Smooth muscle cell (in vitro differentiated cells): ENCODE results near the gene FHL1. TPM values are rescaled to one million over a fixed set of nuclear protein-coding genes. Genes with fewer than 3 reads are reported as not detected.

Experiments used
- DNase-seq: peaks from one replicate; lab custom pipeline; 2025; ENCODE audit not compliant: unreplicated experiment; lab: John Stamatoyannopoulos, UW
- H2AFZ ChIP-seq: fragments of 200-600 bp; sonication (generic); 2 replicates; pipeline ENCODE4 v1.6.0; 2016; ENCODE audit warnings: antibody characterized with exemption, low read depth, mild to moderate bottlenecking
- H3F3A ChIP-seq: fragments of 200-600 bp; sonication (generic); 2 replicates; pipeline ENCODE4 v1.6.0; 2017; ENCODE audit warnings: antibody characterized with exemption, low read depth
- H3K27ac ChIP-seq: fragments of 200-600 bp; sonication (generic); 2 replicates; pipeline ENCODE4 v1.5.1; 2016; ENCODE audit warnings: low read depth, mild to moderate bottlenecking
- H3K27me3 ChIP-seq: fragments of 200-600 bp; sonication (generic); 2 replicates; pipeline ENCODE4 v1.6.1; 2016; ENCODE audit warnings: low read depth, mild to moderate bottlenecking
- H3K36me3 ChIP-seq: fragments of 200-600 bp; sonication (generic); 2 replicates; pipeline ENCODE4 v1.5.1; 2016; ENCODE audit warnings: low read depth
- H3K4me1 ChIP-seq: fragments of 200-600 bp; sonication (generic); 2 replicates; pipeline ENCODE4 v1.5.1; 2016; ENCODE audit warnings: low read depth
- H3K4me2 ChIP-seq: fragments of 200-600 bp; sonication (generic); 2 replicates; pipeline ENCODE4 v1.6.0; 2016; ENCODE audit warnings: mild to moderate bottlenecking
- H3K4me3 ChIP-seq: fragments of 200-600 bp; sonication (generic); 2 replicates; pipeline ENCODE4 v1.5.1; 2016; ENCODE audit warnings: mild to moderate bottlenecking
- H3K79me2 ChIP-seq: fragments of 200-600 bp; sonication (generic); 2 replicates; pipeline ENCODE4 v1.6.0; 2016; ENCODE audit warnings: low read depth, mild to moderate bottlenecking
- H3K9ac ChIP-seq: fragments of 200-600 bp; sonication (generic); 2 replicates; pipeline ENCODE4 v1.6.0; 2016; ENCODE audit warnings: low read depth
- H3K9me3 ChIP-seq: fragments of 200-600 bp; sonication (generic); replicated peaks from 2 replicates; pipeline ENCODE4 v1.5.1; 2016; ENCODE audit warnings: low read depth
- H4K20me1 ChIP-seq: fragments of 200-600 bp; sonication (generic); 2 replicates; pipeline ENCODE4 v1.6.0; 2016; ENCODE audit warnings: low read depth
- WGBS: methylation state at CpG from one replicate; pipeline ENCODE4 v1.1.7; 2016; ENCODE audit warnings: low lambda C conversion rate; 5-methylcytosine and 5-hydroxymethylcytosine counted together
- polyA plus RNA-seq: library from polyadenylated mRNA; unstranded; fragments of >200 nt; fragmentation: Nextera tagmentation; extraction: Ambion mirVana; gene quantifications from 2 replicates; pipeline ENCODE4 v1.2.1, GENCODE V29; 2016
- total RNA-seq: library from RNA; depleted of rRNA; stranded (reverse); fragments of >200 nt; gene quantifications from 2 replicates; pipeline ENCODE4 v1.2.3, GENCODE V29; 2014
- TF ChIP-seq, protein P1 (sequence below): fragments of 200-600 bp; sonication (generic); IDR thresholded peaks from 2 replicates; pipeline ENCODE4 v1.5.1; 2017; ENCODE audit warnings: borderline replicate concordance, mild to moderate bottlenecking, antibody characterized with exemption; ENCODE audit not compliant: insufficient read depth, poor library complexity, severe bottlenecking

The FHL1 gene
- total and polyA plus RNA-seq, 2 experiments from 2014 or later, result 76.0 to 103 TPM

DNA sequence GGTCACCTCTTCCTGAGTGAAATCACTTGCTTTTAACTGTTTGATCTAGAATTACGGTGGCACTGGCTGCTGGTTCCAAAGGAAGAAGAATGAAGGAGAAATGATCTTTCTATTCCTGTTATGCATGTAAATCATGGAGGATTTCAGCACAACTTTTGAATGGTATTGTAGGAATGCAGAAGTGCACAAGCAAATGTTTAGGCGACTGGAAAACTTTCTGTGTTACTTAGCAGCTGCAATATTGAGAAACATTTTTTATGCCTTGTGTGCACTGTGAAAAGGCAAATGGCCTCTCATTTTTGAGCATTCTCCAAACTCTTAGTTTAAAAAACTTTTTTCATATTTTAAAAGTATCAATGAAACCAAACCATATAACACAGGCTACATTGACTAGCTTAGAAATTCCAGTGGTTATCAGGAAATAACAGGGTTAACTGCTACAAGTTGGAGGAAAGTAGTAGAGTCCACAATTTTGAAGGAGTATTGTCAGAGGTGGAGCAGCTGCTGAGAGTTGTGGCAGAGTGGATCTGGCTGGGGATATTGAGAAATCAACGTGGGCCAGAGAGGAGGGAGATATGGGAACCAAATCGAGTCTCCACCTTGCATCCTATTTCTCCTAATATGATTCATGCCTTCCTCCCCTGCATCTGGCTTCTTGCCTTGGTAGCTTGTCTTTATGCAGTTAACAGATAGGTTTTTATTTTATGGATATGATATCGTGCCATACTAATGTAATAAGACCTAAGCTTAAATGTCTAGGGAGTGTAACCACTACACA, 32.0 kb upstream of the FHL1 start:
- no peaks in the 10 kb centered on the region for H3K4me1 ChIP-seq
- no peak overlapping the region for H3K9ac ChIP-seq
- no peak for DNase-seq
- no peak overlapping the region for H2AFZ ChIP-seq
- H3K27ac ChIP-seq, result no peak overlapping the region
- no peaks in the 10 kb centered on the region for H3K9me3 ChIP-seq
- H4K20me1 ChIP-seq, result no peaks in the 10 kb centered on the region
- no peaks in the 10 kb centered on the region for H3K27me3 ChIP-seq
- H3K36me3 ChIP-seq, result no peaks in the 10 kb centered on the region
- H3K79me2 ChIP-seq, result no peaks in the 10 kb centered on the region
- no peak overlapping the region for H3K4me3 ChIP-seq
- no peaks in the 10 kb centered on the region for H3F3A ChIP-seq
- TF ChIP-seq, protein P1, sequence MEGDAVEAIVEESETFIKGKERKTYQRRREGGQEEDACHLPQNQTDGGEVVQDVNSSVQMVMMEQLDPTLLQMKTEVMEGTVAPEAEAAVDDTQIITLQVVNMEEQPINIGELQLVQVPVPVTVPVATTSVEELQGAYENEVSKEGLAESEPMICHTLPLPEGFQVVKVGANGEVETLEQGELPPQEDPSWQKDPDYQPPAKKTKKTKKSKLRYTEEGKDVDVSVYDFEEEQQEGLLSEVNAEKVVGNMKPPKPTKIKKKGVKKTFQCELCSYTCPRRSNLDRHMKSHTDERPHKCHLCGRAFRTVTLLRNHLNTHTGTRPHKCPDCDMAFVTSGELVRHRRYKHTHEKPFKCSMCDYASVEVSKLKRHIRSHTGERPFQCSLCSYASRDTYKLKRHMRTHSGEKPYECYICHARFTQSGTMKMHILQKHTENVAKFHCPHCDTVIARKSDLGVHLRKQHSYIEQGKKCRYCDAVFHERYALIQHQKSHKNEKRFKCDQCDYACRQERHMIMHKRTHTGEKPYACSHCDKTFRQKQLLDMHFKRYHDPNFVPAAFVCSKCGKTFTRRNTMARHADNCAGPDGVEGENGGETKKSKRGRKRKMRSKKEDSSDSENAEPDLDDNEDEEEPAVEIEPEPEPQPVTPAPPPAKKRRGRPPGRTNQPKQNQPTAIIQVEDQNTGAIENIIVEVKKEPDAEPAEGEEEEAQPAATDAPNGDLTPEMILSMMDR, result no peak
- no peak overlapping the region for H3K4me2 ChIP-seq
- 67% methylated on average over 5 of the region's 5 CpGs for WGBS

DNA sequence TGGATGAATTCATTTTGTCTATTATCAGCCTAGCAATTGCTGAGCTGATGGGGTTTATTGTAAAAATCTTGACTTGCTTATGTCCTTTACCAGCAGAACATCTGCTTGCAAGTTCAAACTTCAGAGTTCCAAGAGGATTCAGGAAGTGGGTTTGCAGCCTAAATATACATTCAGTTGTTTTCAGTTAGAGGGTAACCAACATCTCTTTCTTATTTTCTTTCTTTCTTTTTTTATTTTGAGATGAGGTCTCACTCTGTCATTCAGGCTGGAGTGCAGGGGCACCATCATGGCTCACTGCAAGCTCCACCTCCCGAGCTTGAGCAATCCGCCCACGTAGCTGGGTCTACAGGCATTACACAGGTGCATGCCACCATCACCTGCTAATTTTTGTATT, 31.4 kb upstream of the FHL1 start:
- Histone ChIP-seq H2AFZ (no peak overlapping the region), H3K9ac (no peak overlapping the region), H3K9me3 (no peaks in the 10 kb centered on the region), H3K79me2 (no peaks in the 10 kb centered on the region), H3K27me3 (no peaks in the 10 kb centered on the region), H3K27ac (no peak overlapping the region), H3K4me3 (no peak overlapping the region), H3K4me1 (no peaks in the 10 kb centered on the region), H3K4me2 (no peak overlapping the region), H3F3A (no peaks in the 10 kb centered on the region), H3K36me3 (no peaks in the 10 kb centered on the region), H4K20me1 (no peaks in the 10 kb centered on the region)
- DNase-seq, result no peak
- TF ChIP-seq, protein P1, result no peak
- 93% methylated on average over 3 of the region's 3 CpGs for WGBS

DNA sequence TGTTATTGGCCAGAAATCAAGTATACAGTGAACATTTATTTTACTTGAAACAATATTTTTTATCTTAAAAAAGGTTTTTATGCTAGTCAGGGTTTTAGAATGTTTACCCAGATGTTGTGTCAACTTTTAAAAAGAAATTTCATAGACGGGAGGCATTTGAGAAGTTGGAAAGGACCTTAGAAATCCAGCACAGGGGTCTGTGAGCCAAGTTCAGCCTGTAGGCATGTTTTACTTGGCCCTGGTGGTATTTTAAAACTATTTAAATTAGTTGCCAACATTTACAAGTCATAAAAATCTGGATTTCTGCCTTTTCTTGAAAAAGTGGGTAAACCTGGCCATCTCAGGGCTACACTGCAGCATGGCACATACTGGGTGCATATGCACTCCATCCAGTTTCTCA, 25.5 kb upstream of the FHL1 start:
- WGBS, result 77% methylated on average over 1 of the region's 1 CpG
- H3K36me3 ChIP-seq, result no peaks in the 10 kb centered on the region
- H3K27ac ChIP-seq, result no peak overlapping the region
- no peaks in the 10 kb centered on the region for H3K79me2 ChIP-seq
- no peak overlapping the region for H3K4me3 ChIP-seq
- no peaks in the 10 kb centered on the region for H4K20me1 ChIP-seq
- no peaks in the 10 kb centered on the region for H3F3A ChIP-seq
- H3K9ac ChIP-seq, result no peak overlapping the region
- no peak overlapping the region for H2AFZ ChIP-seq
- TF ChIP-seq, protein P1, result no peak
- no peaks in the 10 kb centered on the region for H3K27me3 ChIP-seq
- H3K4me2 ChIP-seq, result no peak overlapping the region
- DNase-seq, result no peak
- H3K9me3 ChIP-seq, result no peaks in the 10 kb centered on the region
- no peaks in the 10 kb centered on the region for H3K4me1 ChIP-seq

DNA sequence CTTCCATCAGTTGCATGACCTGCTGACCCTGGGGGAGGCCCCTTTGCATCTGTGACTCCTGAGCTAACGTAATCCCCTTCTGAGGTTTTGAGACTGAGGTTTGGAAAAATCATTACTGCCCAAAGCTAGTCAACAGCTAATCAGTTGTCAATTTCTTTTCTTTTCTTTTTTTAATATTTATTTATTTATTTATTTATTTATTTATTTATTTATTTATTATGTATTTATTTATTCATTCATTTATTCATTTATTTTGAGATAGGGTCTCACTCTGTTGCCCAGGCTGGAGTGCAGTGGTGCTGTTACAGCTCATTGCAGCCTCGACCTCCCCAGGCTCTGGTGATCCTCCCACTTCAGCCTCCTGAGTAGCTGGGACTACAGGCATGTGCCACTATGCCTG, 25.1 kb upstream of the FHL1 start:
- H3K4me2 ChIP-seq, result no peak overlapping the region
- no peak overlapping the region for H3K4me3 ChIP-seq
- no peak overlapping the region for H2AFZ ChIP-seq
- H3K27ac ChIP-seq, result no peak overlapping the region
- 67% methylated on average over 2 of the region's 2 CpGs for WGBS
- no peaks in the 10 kb centered on the region for H3F3A ChIP-seq
- H3K79me2 ChIP-seq, result no peaks in the 10 kb centered on the region
- H3K9me3 ChIP-seq, result no peaks in the 10 kb centered on the region
- TF ChIP-seq, protein P1, result no peak
- no peak overlapping the region for H3K9ac ChIP-seq
- no peak for DNase-seq
- H3K27me3 ChIP-seq, result no peaks in the 10 kb centered on the region
- no peaks in the 10 kb centered on the region for H3K4me1 ChIP-seq
- no peaks in the 10 kb centered on the region for H4K20me1 ChIP-seq
- H3K36me3 ChIP-seq, result no peaks in the 10 kb centered on the region
